Measurements from ENCODE around the gene PPP1R1A.

Gene PPP1R1A

GRCh38 chr12:54631551-54631950 is 43.1 kb upstream of the PPP1R1A start:
- no peak for TF ChIP-seq EZH2phosphoT487 (IDR thresholded peaks at IDR 0.05; ENCODE audit: low read depth)
- TF ChIP-seq CTCF (IDR thresholded peaks at IDR 0.05; ENCODE audit: low read depth, low read length) = no peak
- Histone ChIP-seq H3K4me1 (ENCODE audit: low read length) (0 out of 2 replicates have a peak, but pooled peaks cover 4% of the 10 kb centered on the region), H3K27ac (ENCODE audit: low read length) (no peak overlapping the region), H2AFZ (ENCODE audit: low read depth, low read length) (no peak overlapping the region), H3K27me3 (ENCODE audit: low read depth, low read length) (peaks cover 3% of the 10 kb centered on the region; the same call in 1 of the 2 replicates), H3K4me2 (ENCODE audit: low read length) (no peak overlapping the region), H3K4me3 (ENCODE audit: low read length) (no peak overlapping the region), H3K36me3 (replicated peaks; ENCODE audit: low read depth, low read length) (no peaks in the 10 kb centered on the region), H3K9me3 (ENCODE audit: insufficient read depth, low read length) (peaks cover 13% of the 10 kb centered on the region; the same call in 1 of the 2 replicates), H3K79me2 (ENCODE audit: low read length) (no peaks in the 10 kb centered on the region), H4K20me1 (ENCODE audit: insufficient read depth, low read length) (no peaks in the 10 kb centered on the region), H3K9ac (ENCODE audit: low read length) (no peak overlapping the region)

- H3K27me3 ChIP-seq (ENCODE audit: low read depth, low read length) = peaks cover 3% of the 10 kb centered on the region; the same call in 1 of the 2 replicates
Observed at GRCh38 chr12:54629925-54630324, 41.5 kb upstream of the PPP1R1A start.

GRCh38 chr12:54628186-54628846 is 39.9 kb upstream of the PPP1R1A start:
- no peaks in the 10 kb centered on the region for H3K4me1 ChIP-seq (ENCODE audit: low read length)
- no peak overlapping the region for H3K4me3 ChIP-seq (ENCODE audit: low read length)
- TF ChIP-seq CTCF (IDR thresholded peaks at IDR 0.05; ENCODE audit: low read depth, low read length) (no peak), EZH2phosphoT487 (IDR thresholded peaks at IDR 0.05; ENCODE audit: low read depth) (no peak)
- H3K36me3 ChIP-seq (replicated peaks; ENCODE audit: low read depth, low read length) = no peaks in the 10 kb centered on the region
- peaks cover 12% of the 10 kb centered on the region for H3K27me3 ChIP-seq (ENCODE audit: low read depth, low read length)
- no peak overlapping the region for H2AFZ ChIP-seq (ENCODE audit: low read depth, low read length)
- no peaks in the 10 kb centered on the region for H3K79me2 ChIP-seq (ENCODE audit: low read length)
- H3K27ac ChIP-seq (ENCODE audit: low read length) = no peak overlapping the region
- no peaks in the 10 kb centered on the region for H4K20me1 ChIP-seq (ENCODE audit: insufficient read depth, low read length)
- no peak overlapping the region for H3K4me2 ChIP-seq (ENCODE audit: low read length)
- H3K9ac ChIP-seq (ENCODE audit: low read length) = no peak overlapping the region
- peaks cover 13% of the 10 kb centered on the region; the same call in 1 of the 2 replicates for H3K9me3 ChIP-seq (ENCODE audit: insufficient read depth, low read length)

More at GRCh38 chr12:54629925-54630324, 41.5 kb upstream of the PPP1R1A start:
- Histone ChIP-seq H3K9ac (ENCODE audit: low read length) (no peak overlapping the region), H3K4me2 (ENCODE audit: low read length) (no peak overlapping the region), H3K36me3 (replicated peaks; ENCODE audit: low read depth, low read length) (no peaks in the 10 kb centered on the region), H2AFZ (ENCODE audit: low read depth, low read length) (no peak overlapping the region), H3K4me3 (ENCODE audit: low read length) (no peak overlapping the region), H3K79me2 (ENCODE audit: low read length) (no peaks in the 10 kb centered on the region), H3K4me1 (ENCODE audit: low read length) (no peaks in the 10 kb centered on the region), H3K9me3 (ENCODE audit: insufficient read depth, low read length) (peaks cover 13% of the 10 kb centered on the region; the same call in 1 of the 2 replicates), H3K27ac (ENCODE audit: low read length) (no peak overlapping the region), H4K20me1 (ENCODE audit: insufficient read depth, low read length) (no peaks in the 10 kb centered on the region)
- TF ChIP-seq EZH2phosphoT487 (IDR thresholded peaks at IDR 0.05; ENCODE audit: low read depth) = no peak
- no peak for TF ChIP-seq CTCF (IDR thresholded peaks at IDR 0.05; ENCODE audit: low read depth, low read length)

GRCh38 chr12:54627304-54627703 is 38.8 kb upstream of the PPP1R1A start:
- Histone ChIP-seq H3K4me2 (ENCODE audit: low read length) (no peak overlapping the region), H3K4me1 (ENCODE audit: low read length) (no peaks in the 10 kb centered on the region), H3K9ac (ENCODE audit: low read length) (no peak overlapping the region), H3K36me3 (replicated peaks; ENCODE audit: low read depth, low read length) (no peaks in the 10 kb centered on the region), H3K27me3 (ENCODE audit: low read depth, low read length) (peaks cover 15% of the 10 kb centered on the region), H3K9me3 (ENCODE audit: insufficient read depth, low read length) (peaks cover 13% of the 10 kb centered on the region; the same call in 1 of the 2 replicates), H2AFZ (ENCODE audit: low read depth, low read length) (no peak overlapping the region), H4K20me1 (ENCODE audit: insufficient read depth, low read length) (no peaks in the 10 kb centered on the region), H3K27ac (ENCODE audit: low read length) (no peak overlapping the region), H3K79me2 (ENCODE audit: low read length) (no peaks in the 10 kb centered on the region), H3K4me3 (ENCODE audit: low read length) (no peak overlapping the region)
- TF ChIP-seq CTCF (IDR thresholded peaks at IDR 0.05; ENCODE audit: low read depth, low read length) = no peak
- no peak for TF ChIP-seq EZH2phosphoT487 (IDR thresholded peaks at IDR 0.05; ENCODE audit: low read depth)
